ENCODE measurements around the gene GDNF. TPM values are rescaled to one million over a fixed set of nuclear protein-coding genes. Genes with fewer than 3 reads are reported as not detected.

Gene GDNF
- total and polyA plus RNA-seq, 12 donors: 0.06 to 0.98 (median 0.34) TPM; not detected in 1

DNA sequence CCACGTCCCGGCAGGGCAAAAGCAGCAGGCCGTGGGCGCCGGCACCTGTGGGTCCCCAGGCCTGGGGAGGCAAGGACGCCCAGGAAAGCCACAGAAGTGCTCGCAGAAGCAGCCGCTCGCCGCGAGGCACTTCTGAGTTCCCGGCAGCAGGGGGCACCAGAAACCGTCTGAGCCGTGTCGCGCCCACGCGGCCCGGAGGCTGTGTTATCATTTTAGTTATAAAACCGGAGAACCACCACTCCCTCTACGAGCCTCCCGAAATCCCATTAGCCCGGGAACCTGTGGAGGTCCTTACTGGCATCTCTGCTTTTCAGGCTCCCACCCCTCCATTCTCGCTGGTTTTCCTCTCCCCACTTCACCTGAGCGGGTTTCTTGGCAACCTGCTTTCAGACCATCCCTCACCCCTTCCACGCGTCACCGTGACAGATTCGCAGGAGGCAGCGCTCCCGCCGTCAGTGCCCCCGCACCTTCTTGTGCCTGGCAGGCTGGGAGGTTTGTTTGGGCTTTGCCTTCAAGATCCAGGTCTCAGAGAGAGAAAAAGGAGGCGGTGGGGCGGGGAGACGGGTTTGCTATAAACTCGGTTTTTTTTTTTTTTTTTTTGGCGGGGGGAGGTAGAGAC is 2.3 kb downstream of the GDNF start:
- Histone ChIP-seq H3K9me3 (replicated peaks in 1 of 3) (no peaks in the 10 kb centered on the region), H3K4me3 (peak overlapping the region in 2 of 4 donors; percentile 16 to 44), H3K4me1 (replicated peaks in 1 of 2) (peaks cover 17 to 40% of the 10 kb centered on the region in 2 donors), H3K36me3 (replicated peaks in 1 of 2) (no peaks in the 10 kb centered on the region), H3K27ac (no peak overlapping the region), H3K27me3 (peaks cover 75% of the 10 kb centered on the region)
- peak; percentile 59 to 83 (median 74) for DNase-seq
- intact Hi-C loops (cut with DNase I): loop anchor here (1.0 to 5.0 kb wide), 2 partner anchors 355 to 356 kb away; no protein-coding TSS in a partner anchor
- no peak for TF ChIP-seq POLR2A (IDR thresholded peaks at IDR 0.05)
- TF ChIP-seq, protein P1, sequence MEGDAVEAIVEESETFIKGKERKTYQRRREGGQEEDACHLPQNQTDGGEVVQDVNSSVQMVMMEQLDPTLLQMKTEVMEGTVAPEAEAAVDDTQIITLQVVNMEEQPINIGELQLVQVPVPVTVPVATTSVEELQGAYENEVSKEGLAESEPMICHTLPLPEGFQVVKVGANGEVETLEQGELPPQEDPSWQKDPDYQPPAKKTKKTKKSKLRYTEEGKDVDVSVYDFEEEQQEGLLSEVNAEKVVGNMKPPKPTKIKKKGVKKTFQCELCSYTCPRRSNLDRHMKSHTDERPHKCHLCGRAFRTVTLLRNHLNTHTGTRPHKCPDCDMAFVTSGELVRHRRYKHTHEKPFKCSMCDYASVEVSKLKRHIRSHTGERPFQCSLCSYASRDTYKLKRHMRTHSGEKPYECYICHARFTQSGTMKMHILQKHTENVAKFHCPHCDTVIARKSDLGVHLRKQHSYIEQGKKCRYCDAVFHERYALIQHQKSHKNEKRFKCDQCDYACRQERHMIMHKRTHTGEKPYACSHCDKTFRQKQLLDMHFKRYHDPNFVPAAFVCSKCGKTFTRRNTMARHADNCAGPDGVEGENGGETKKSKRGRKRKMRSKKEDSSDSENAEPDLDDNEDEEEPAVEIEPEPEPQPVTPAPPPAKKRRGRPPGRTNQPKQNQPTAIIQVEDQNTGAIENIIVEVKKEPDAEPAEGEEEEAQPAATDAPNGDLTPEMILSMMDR (IDR thresholded peaks at IDR 0.05): peak; percentile 64 to 84 (median 76)
- WGBS, 4 donors: 3 to 5% (median 3%) methylated on average over 19 to 38 of the region's 38 CpGs

DNA sequence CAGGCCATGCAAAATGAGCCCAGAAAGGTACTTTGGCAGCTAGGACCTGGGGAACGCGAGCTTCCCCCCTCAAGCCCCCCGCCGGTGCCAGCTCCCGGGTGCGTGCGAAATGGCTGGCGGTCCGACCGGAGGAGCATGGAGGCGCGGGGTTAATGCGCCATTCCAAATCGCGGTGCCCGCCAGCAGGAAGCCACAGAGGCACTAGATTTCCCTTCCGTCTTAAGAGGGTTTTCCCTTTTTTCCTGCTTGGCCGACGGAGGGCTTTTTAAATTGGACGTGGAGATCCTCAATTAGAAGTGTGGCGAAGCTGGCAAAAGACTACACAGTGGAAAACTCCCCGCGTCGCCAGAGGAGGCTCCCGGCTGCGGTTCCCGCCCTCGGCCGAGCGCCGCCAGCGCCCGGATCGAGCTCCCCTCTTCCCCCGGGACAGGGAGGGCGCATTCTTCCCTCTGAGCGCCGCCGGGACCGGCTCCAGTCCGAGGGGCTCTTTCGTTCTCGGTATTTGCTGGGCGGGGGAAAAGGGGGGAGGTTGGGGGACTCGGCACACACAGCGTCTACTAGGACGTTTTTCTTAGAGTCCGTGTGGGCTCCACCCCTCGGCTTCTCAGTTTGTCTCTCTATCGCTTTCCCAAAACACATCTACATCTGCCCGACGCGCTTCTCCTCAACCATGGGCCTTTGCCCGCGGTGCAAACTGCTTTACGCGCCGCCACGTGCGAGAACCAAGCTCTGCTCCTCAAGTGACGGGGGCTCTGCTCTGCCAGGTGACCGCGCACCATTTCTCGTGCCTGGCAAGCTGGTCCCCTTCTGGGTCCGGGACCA is 3.0 kb downstream of the GDNF start:
- H3K9me3 ChIP-seq (replicated peaks in 1 of 3): no peaks in the 10 kb centered on the region
- H3K36me3 ChIP-seq (replicated peaks in 1 of 2): no peaks in the 10 kb centered on the region
- H3K27me3 ChIP-seq: peaks cover 69% of the 10 kb centered on the region
- H3K4me1 ChIP-seq (replicated peaks in 1 of 2): peaks cover 17 to 40% of the 10 kb centered on the region in 2 donors
- WGBS, 4 donors: 2 to 4% (median 3%) methylated on average over 21 to 65 of the region's 65 CpGs
- peak in 2 of 7 donors; percentile 13 to 19 for DNase-seq
- peak overlapping the region in 2 of 4 donors; percentile 16 to 44 for H3K4me3 ChIP-seq
- no peak for TF ChIP-seq POLR2A (IDR thresholded peaks at IDR 0.05)
- TF ChIP-seq, protein P1 (IDR thresholded peaks at IDR 0.05): no peak
- H3K27ac ChIP-seq: no peak overlapping the region
- intact Hi-C loops (cut with DNase I): loop anchor here (1.0 to 5.0 kb wide), 2 partner anchors 355 to 356 kb away; no protein-coding TSS in a partner anchor

DNA sequence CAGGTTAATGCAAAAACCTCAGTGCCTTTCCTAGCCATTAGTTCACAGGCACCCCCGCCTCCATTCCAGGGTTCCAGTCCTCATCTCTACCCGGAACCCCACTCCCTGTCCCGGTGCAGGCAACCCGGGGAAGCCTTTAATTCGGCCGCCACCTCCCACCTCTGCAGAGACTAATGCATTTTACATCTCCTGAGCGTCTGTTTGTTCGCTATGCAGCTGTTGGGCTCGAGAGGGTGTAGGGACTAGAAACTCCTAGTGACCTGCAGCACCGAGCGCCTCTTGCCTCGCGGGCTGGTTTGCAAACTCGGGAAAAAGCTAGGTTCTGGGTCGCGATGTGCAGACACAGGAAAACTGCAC is 3.6 kb downstream of the GDNF start:
- no peak for TF ChIP-seq POLR2A (IDR thresholded peaks at IDR 0.05)
- TF ChIP-seq, protein P1 (IDR thresholded peaks at IDR 0.05): no peak
- Histone ChIP-seq H3K4me1 (replicated peaks in 1 of 2) (peaks cover 17 to 40% of the 10 kb centered on the region in 2 donors), H3K4me3 (peak overlapping the region in 2 of 4 donors; percentile 16 to 44), H3K27me3 (peaks cover 69% of the 10 kb centered on the region), H3K27ac (no peak overlapping the region), H3K9me3 (replicated peaks in 1 of 3) (no peaks in the 10 kb centered on the region), H3K36me3 (replicated peaks in 1 of 2) (no peaks in the 10 kb centered on the region)
- 10 to 23% (median 13%) methylated on average over 12 to 16 of the region's 16 CpGs for WGBS, 4 donors
- intact Hi-C loops (cut with DNase I): loop anchor here in 1 of 2 donors (5.0 kb wide), 1 partner anchor 356 kb away; no protein-coding TSS in a partner anchor
- DNase-seq: no peak

GRCh38 chr5:37835380-37835973 is 4.4 kb downstream of the GDNF start:
- Histone ChIP-seq H3K9me3 (replicated peaks in 1 of 3) (no peaks in the 10 kb centered on the region), H3K27me3 (peaks cover 65% of the 10 kb centered on the region), H3K36me3 (replicated peaks in 1 of 2) (no peaks in the 10 kb centered on the region), H3K4me3 (no peak overlapping the region), H3K27ac (no peak overlapping the region), H3K4me1 (replicated peaks in 1 of 2) (peaks cover 17 to 38% of the 10 kb centered on the region in 2 donors)
- TF ChIP-seq POLR2A (IDR thresholded peaks at IDR 0.05): no peak
- TF ChIP-seq, protein P1 (IDR thresholded peaks at IDR 0.05): no peak
- DNase-seq: no peak
- intact Hi-C loops (cut with DNase I): loop anchor here in 1 of 2 donors (5.0 kb wide), 1 partner anchor 357 kb away; no protein-coding TSS in a partner anchor
- 57 to 68% (median 58%) methylated on average over 17 to 19 of the region's 19 CpGs for WGBS, 4 donors

All from adrenal gland (tissue), 12 donors.